HG02885 (cell line): ENCODE results near the gene TM7SF3.
"Not testable (repeated sequence)": the region's sequence is repeated elsewhere in the genome, so short reads cannot be mapped to it uniquely, and the experiment has no call there.

Experiments used
- ATAC-seq: cut with Tn5 transposase; IDR thresholded peaks from one replicate; pipeline ENCODE4 v1.9.1; 2021; ENCODE audit warnings: mild to moderate bottlenecking; ENCODE audit not compliant: unreplicated experiment, poor library complexity

The TM7SF3 gene

DNA sequence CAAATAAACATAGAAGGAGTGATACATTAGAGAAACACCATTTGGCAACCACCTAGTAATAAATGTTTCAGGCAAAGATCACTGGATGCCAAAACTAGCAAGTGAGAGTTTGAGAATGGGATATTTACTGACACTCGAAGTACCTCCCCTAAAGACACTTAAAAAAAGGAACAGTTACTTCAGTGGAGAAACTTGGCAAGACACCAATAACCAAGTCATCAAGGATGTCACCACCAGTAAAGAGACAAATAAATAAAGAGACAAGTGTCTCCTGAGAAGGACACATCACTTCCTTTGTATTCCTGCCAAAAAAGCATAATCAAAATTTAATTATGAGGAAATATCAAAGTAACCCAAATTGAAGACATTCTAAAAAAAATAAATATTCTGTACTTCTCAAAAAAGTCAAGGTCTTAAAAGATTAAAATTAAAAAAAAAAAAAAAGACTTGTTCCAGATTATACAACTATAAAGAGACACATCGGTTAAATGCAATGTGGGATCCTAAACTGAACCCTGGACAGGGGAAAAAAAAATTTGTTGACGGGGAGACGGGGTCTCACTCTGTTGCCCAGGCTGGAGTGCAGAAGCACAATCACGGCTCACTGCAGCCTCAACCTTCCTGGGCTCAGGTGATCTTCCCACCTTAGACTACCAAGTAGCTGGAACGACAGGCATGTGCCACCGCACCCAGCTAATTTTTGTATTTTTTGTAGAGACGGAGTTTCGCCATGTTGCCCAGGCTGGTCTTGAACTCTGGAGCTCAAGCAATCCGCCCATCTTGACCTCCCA lies 26.4 kb downstream of the TM7SF3 start:
- no peak for ATAC-seq

- ATAC-seq: no peak
Measured at GRCh38 chr12:26982866-26983265, 31.3 kb downstream of the TM7SF3 start.

DNA sequence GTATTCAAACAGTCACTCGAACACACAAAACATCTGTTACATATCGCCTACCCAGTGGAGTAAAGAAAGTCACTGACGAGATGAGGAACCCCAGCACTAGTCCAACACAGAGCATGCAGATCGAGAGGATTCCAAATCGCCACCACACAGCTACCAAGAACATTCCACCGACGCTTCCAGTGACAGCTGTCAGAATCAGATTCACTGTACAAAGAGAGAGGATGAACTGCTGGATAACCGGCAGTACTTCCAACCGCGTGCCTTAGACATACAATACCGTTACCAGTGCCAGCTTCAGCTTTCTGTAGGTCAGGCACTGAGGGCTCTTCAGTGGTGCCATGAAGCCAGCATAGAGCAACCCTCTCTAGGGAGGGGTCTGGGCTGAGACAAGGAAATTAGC lies 34.5 kb downstream of the TM7SF3 start:
- ATAC-seq: no peak

- no peak for ATAC-seq
Measured at GRCh38 chr12:26978801-26979200, 35.4 kb downstream of the TM7SF3 start.

GRCh38 chr12:26976687-26977086 lies 37.5 kb downstream of the TM7SF3 start:
- no peak for ATAC-seq

DNA sequence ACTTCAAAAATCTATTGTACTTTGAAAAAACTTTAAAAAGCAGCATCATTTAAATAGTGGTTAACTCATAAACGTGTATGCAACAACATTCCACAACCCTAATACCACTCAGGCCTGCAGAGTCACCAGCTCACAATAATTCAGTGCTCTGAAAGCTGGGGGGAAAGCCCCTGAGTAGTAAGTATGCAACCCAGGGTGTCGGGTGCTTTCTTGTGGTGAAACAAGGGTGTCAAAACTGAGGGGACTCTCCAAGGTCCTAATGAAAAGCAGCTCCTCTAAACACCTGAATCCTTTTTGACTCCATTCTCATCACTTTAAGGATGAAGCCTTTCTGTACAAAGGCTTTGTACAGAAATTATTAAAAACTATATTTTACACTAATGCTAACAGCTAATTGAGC lies 42.2 kb downstream of the TM7SF3 start:
- peak; percentile 100 for ATAC-seq

DNA sequence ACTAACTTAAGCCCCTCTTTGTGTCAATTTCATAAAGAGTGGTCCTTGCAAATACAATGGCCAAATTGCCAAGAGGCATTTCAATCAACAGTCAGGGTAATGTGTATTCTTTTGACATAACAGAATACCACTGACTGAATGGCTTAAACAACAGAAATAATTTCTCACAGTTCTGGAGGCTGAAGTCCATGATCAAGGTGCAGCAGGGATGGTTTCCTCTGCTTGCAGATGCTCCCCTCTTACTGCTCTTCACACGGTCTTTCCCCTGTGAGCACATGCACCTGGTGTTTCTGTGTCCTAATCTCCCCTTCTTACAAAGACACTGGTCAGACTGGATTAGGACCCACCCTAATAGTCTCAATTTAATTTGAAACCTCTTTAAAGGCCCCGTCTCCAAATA lies 44.0 kb downstream of the TM7SF3 start:
- no peak for ATAC-seq

- ATAC-seq: no peak
Measured at GRCh38 chr12:26966842-26967241, 47.3 kb downstream of the TM7SF3 start.

- no peak for ATAC-seq
Measured at GRCh38 chr12:26963413-26963812, 50.8 kb downstream of the TM7SF3 start.

GRCh38 chr12:26961803-26962202 lies 52.4 kb downstream of the TM7SF3 start:
- ATAC-seq: no peak

GRCh38 chr12:26961391-26961790 lies 52.8 kb downstream of the TM7SF3 start:
- not testable (repeated sequence) for ATAC-seq

GRCh38 chr12:26954027-26954426 lies 60.2 kb downstream of the TM7SF3 start:
- no peak for ATAC-seq

DNA sequence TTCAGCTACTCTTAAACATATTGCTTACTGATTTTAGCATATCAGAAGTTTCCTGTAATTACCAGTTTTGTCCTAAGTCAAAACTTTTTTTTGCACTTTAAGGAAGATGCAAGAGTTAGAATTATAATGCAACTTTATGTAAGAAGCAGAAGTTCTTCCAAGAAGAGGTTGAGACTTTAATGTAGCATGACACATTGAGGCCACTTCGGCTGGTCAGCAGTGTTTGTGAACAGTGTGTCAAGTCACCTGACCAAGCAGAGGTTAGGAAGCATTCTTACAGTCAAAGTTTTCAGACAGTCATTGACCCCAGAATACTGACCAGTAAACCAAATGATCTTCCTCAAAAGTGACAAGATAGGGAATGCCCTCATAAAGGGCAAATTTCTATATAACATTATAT lies 60.7 kb downstream of the TM7SF3 start:
- no peak for ATAC-seq

- ATAC-seq: no peak
Measured at GRCh38 chr12:26948309-26948708, 65.9 kb downstream of the TM7SF3 start.

DNA sequence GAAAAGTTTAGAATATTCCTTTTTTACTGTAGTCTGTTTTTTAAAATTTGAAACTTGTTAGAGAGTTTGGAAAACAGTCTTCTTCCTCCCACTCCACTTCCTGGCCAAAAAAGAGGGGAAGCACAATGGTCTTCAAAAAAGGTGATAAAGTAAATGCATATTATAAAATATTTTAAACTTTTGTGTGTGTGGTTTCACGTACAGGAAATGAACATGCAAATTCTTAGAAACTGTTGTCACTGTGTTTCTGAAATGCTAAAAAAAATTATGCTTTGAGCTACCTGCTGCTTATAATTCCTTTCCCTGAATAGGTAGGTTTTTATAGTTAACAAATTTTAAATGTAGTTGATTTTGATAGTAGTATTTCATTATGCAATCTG lies 73.0 kb downstream of the TM7SF3 start:
- no peak for ATAC-seq

DNA sequence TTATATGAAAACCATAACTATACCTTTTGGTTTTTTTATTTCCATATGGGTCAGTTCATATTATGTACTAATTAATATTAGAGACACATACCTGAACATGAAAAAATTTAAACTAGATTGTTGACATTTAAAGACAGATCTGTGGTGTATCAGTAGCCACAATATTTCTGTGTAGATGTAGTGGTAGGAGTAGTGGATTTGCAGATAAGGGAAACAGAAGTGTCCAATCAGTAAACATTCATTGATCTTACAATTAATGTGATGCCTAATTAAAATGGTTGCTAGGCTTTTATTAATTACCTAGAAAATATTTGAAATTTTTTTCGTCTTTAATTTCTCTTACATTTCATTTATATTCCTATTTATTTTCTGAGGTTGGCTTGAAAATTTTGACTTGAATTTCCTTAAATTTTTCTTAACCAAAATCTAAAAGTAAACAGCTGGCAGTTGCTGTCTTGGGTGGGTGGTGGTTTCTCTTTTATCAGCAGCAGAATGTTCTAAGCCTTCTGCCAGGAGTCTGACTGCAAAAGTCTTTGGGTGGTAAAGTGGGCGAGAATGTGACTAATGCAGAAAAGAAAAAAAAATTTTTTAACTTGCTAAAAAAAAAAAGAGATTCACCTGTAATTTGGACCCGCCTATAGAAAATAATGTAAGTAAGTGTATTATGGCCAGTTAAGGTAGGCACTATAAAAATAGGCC lies 73.5 kb downstream of the TM7SF3 start:
- ATAC-seq: no peak

- ATAC-seq: no peak
Measured at GRCh38 chr12:26939953-26940352, 74.2 kb downstream of the TM7SF3 start.

DNA sequence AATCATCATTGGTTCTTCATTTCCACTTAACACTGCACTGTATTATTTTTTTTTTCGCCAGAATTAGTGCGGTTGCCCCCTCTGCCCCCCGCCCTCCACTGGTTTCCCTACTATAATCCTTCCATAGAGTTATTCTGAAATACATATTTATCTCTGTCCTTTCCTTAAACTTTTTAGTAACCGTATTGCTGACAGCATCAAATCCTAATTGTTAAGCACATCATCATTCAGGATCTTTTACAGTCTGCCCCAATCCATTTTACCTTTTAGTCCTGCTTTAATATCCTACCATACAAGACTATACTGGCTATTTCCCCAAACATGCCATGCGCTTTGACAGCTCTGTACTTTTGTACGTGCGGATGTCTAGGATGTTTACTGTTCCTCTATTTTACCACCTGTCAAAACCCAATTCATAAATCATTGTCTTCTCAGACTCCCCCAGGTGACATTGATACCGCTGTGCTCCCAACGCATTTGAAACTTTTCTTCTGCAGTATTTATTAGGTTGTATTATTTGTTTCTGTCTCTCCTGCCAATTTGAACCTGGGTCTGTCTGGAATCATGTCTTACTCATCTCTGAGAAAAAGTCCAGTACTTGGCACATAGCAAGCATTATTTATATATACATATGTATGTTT lies 74.9 kb downstream of the TM7SF3 start:
- ATAC-seq: no peak

DNA sequence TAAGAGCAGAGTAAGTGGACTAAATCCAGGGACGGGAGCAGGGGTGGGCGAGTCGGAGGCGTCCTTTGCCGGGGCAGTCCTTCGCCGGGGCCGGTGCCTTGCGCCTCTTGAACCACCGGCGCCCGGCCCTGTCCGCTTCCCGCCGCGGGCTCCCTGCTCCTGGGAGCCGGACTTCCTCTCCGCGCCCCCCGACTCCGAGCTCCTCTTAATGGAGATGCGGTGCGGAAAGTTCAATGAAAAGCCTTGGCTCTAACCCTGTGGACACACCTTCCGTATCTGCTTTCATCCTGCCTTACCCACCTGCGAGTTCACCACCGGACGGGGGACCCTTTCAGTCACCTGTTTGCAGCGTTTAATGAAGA lies 75.5 kb downstream of the TM7SF3 start:
- peak; percentile 19 for ATAC-seq

DNA sequence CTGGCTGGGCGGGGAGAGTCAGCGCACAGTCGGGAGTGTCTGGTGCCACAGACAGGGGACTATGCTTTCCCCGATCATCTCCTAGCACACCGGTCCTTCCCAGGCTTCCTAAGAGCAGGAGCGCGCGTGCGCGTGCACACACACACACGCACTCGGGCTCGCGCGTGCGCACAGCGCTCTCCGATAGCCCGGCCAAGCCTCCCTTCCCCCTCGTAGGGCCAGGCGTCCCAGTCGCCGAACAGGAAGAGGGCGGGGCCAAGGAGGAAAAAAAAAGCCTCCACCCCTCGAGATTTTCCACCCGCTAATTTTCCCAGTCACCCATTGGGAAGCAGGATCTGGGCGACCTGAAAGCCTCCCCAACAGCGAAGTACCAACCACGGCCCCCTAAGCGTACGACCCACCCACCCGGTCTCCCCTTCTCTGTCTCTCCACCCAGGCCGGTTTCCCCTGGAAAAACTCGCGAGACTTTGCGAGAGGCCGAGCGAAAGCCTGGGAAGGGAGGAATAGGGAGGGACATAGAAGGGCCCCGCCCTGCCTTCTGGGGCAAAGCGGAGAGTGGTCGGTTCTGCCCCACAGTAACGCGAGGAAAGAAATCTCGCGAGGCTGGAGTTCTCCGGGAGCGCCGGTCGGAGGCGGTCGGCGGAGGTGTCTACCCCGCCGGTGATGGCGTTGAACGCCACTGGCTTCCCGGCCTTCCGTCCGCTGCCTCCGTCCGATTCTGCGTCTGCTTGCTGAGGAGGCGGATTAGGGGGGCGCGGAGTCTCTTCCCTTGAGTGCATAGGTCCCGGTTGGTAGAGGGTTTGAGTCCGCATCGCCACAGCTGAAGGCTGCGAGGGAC lies 76.1 kb downstream of the TM7SF3 start, which contains the start of the genes FGFR1OP2 and INTS13:
TSS of gene FGFR1OP2 (plus strand) at position 608 of the 838 bp plus-strand sequence. CDS start 15,689 bp downstream, outside the sequence.
TSS of gene INTS13 (minus strand) at position 119 of the 838 bp plus-strand sequence. CDS start 1,178 bp downstream, outside the sequence.
- ATAC-seq: peak; percentile 84
